Parathyroid adenoma (tissue), 2 donors: ENCODE results near the gene PDE6C.

ENCODE experiments used
- H2AFZ ChIP-seq: fragments of 300-600 bp; sonication (generic); one replicate; pipeline ENCODE4 v1.7.0; 2017; ENCODE audit warnings: antibody characterized with exemption, mild to moderate bottlenecking
- H3K27ac ChIP-seq: fragments of 300-600 bp; sonication (generic); one replicate; pipeline ENCODE4 v1.7.0; 2017
- H3K27me3 ChIP-seq: fragments of 300-600 bp; sonication (generic); one replicate; pipeline ENCODE4 v1.7.0; 2017; ENCODE audit warnings: low read length; ENCODE audit not compliant: control insufficient read depth, insufficient read depth
- H3K36me3 ChIP-seq: fragments of 300-600 bp; sonication (generic); one replicate; pipeline ENCODE4 v1.7.0; 2017; ENCODE audit warnings: low read length; ENCODE audit not compliant: control insufficient read depth, insufficient read depth
- H3K4me1 ChIP-seq: fragments of 300-600 bp; sonication (generic); one replicate; pipeline ENCODE4 v1.7.0; 2017; ENCODE audit warnings: control low read depth
- H3K4me2 ChIP-seq: fragments of 300-600 bp; sonication (generic); one replicate; pipeline ENCODE4 v1.7.0; 2017; ENCODE audit warnings: low read length
- H3K4me3 ChIP-seq: fragments of 300-600 bp; sonication (generic); one replicate; pipeline ENCODE4 v1.7.0; 2017; ENCODE audit warnings: low read depth, low read length
- H3K79me2 ChIP-seq: fragments of 300-600 bp; sonication (generic); one replicate; pipeline ENCODE4 v1.7.0; 2017; ENCODE audit warnings: control low read depth
- H3K9ac ChIP-seq: fragments of 300-600 bp; sonication (generic); one replicate; pipeline ENCODE4 v1.7.0; 2017; ENCODE audit warnings: mild to moderate bottlenecking
- H3K9me3 ChIP-seq: fragments of 300-600 bp; sonication (generic); one replicate; pipeline ENCODE4 v1.7.0; 2017; ENCODE audit warnings: low read length; ENCODE audit not compliant: control insufficient read depth
- TF ChIP-seq, protein P1 (sequence below): fragments of 300-600 bp; sonication (generic); IDR thresholded peaks from one replicate; pipeline ENCODE4 v1.7.0; 2017; ENCODE audit warnings: antibody characterized with exemption, mild to moderate bottlenecking
- donor health status: primary hyperparathyroidism.

The PDE6C gene

DNA sequence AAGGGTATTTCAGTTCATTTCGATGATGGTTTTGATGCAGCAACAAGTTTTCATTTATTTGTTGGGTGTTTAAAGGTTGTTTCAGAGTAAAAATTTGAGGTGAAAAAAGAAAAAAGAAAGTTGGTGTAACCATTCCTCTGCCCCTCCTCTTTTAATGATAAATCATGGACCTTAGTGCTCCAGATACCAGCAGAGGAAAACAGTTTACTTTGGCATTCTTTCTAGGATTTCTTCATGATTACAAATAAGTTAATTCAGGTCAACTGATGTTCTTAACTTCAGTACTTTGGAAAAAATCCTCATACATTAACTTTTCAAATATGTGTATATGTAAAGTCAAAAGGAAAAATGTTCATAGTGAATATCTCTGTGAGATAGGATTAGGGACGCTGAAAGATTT is 9.3 kb upstream of the PDE6C start:
- Histone ChIP-seq H3K79me2 (no peaks in the 10 kb centered on the region), H3K36me3 (no peaks in the 10 kb centered on the region), H2AFZ (no peak overlapping the region), H3K27me3 (no peaks in the 10 kb centered on the region), H3K9me3 (no peaks in the 10 kb centered on the region), H3K4me3 (no peak overlapping the region), H3K4me2 (no peak overlapping the region), H3K27ac (no peak overlapping the region), H3K4me1 (no peaks in the 10 kb centered on the region), H3K9ac (no peak overlapping the region)
- TF ChIP-seq, protein P1, sequence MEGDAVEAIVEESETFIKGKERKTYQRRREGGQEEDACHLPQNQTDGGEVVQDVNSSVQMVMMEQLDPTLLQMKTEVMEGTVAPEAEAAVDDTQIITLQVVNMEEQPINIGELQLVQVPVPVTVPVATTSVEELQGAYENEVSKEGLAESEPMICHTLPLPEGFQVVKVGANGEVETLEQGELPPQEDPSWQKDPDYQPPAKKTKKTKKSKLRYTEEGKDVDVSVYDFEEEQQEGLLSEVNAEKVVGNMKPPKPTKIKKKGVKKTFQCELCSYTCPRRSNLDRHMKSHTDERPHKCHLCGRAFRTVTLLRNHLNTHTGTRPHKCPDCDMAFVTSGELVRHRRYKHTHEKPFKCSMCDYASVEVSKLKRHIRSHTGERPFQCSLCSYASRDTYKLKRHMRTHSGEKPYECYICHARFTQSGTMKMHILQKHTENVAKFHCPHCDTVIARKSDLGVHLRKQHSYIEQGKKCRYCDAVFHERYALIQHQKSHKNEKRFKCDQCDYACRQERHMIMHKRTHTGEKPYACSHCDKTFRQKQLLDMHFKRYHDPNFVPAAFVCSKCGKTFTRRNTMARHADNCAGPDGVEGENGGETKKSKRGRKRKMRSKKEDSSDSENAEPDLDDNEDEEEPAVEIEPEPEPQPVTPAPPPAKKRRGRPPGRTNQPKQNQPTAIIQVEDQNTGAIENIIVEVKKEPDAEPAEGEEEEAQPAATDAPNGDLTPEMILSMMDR: no peak

DNA sequence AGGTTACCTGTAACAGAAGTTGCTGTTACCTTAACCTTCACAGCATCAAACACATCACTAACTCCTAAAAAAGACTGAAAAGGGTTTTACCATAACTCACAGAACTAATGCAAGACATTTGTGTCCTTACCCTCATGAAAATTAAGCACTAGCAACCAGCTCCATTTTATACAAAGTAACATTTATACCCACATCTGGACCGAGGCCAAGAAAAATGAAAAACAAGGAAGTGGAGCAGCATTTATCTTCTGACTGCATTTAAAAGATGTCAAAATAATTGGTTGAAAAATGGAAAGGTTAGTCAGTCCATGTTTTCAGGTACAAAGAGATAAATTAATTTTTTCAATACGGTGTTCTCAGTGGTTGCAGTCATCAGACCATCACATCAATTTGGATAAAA is 8.2 kb upstream of the PDE6C start:
- H3K4me2 ChIP-seq: no peak overlapping the region
- no peaks in the 10 kb centered on the region for H3K79me2 ChIP-seq
- H3K9me3 ChIP-seq: no peaks in the 10 kb centered on the region
- no peak overlapping the region for H3K27ac ChIP-seq
- H3K9ac ChIP-seq: no peak overlapping the region
- H3K4me3 ChIP-seq: no peak overlapping the region
- H2AFZ ChIP-seq: no peak overlapping the region
- no peaks in the 10 kb centered on the region for H3K27me3 ChIP-seq
- TF ChIP-seq, protein P1: no peak
- no peaks in the 10 kb centered on the region for H3K4me1 ChIP-seq
- no peaks in the 10 kb centered on the region for H3K36me3 ChIP-seq

DNA sequence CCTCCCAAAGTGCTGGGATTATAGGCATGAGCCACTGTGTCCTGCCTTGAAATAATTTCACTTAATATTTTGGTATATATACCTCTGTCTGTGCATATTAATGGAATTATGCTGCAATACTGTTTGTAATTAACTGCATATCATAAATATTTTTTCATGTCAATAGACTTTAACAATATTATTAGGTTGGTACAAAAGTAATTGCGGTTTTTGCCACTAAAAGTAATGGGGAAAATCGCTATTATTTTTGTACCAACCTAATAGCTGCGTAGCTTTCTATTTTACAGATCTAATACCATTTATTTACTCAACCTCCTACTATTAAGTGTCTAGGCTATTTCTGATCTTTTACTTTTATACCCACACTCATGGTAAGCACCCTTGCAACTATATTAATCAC is 3.9 kb upstream of the PDE6C start:
- no peak overlapping the region for H3K9ac ChIP-seq
- no peaks in the 10 kb centered on the region for H3K4me1 ChIP-seq
- no peaks in the 10 kb centered on the region for H3K79me2 ChIP-seq
- H2AFZ ChIP-seq: no peak overlapping the region
- H3K4me2 ChIP-seq: no peak overlapping the region
- no peak overlapping the region for H3K4me3 ChIP-seq
- TF ChIP-seq, protein P1: no peak
- H3K27me3 ChIP-seq: no peaks in the 10 kb centered on the region
- no peaks in the 10 kb centered on the region for H3K9me3 ChIP-seq
- no peak overlapping the region for H3K27ac ChIP-seq
- H3K36me3 ChIP-seq: no peaks in the 10 kb centered on the region

DNA sequence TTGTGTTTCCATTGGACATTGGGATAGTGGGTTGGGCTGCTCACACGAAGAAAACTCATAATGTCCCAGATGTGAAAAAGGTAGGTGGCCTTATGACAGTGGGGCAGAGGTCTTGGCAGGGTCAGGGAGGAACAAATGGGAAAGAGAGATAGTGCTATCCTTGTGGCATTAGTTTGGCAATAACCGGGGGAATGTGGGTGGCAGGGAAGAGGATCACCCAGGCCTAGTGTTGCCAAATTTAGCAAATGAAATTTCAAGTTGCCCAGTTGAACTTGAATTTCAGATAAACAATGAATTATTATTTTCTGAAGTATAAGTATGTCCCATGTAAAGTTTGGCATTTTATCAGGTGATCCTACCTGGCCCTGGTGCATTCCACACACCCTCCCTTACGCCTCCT is 789 bp downstream of the PDE6C start:
- no peak overlapping the region for H2AFZ ChIP-seq
- TF ChIP-seq, protein P1: no peak
- no peaks in the 10 kb centered on the region for H3K36me3 ChIP-seq
- no peak overlapping the region for H3K9ac ChIP-seq
- H3K79me2 ChIP-seq: no peaks in the 10 kb centered on the region
- no peak overlapping the region for H3K27ac ChIP-seq
- no peaks in the 10 kb centered on the region for H3K4me1 ChIP-seq
- H3K27me3 ChIP-seq: no peaks in the 10 kb centered on the region
- H3K9me3 ChIP-seq: no peaks in the 10 kb centered on the region
- no peak overlapping the region for H3K4me2 ChIP-seq
- H3K4me3 ChIP-seq: no peak overlapping the region

DNA sequence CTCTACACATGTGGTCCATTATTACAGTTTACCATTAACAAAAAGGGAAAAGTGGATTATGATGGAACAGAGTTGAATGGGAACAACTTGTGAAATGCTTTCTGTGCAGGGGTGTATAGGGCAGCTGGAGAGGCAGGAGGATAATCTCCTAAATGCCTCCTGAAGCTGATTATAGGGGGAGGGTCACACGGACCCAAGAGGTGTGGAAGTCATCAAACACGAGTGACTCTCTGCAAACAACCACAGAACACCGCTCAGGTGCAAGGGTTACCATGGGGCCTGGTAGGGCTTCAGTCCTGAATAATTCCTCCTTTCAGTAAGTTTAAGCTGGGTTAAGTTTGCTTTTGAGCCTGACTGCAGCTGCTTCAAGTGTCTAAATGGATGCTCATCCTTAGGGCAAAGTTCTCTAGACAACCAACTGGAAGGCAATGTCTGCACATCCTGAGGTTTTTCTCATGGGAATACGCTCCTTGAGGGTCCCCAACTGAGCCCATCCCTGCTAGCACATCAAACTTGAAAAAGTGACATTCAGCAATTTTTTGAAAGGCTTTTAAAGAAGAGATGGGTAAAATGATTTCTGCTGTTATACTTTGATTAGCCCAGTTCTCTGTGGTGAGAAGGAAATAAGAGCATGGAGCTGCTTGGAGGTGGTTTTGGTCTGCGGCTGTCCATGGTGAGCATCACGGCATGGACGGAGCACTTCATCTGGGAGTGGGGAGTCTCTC is 1.9 kb downstream of the PDE6C start:
- Histone ChIP-seq H3K9me3 (no peaks in the 10 kb centered on the region), H3K9ac (no peak overlapping the region), H3K79me2 (no peaks in the 10 kb centered on the region), H3K27ac (no peak overlapping the region), H3K36me3 (no peaks in the 10 kb centered on the region), H3K4me1 (no peaks in the 10 kb centered on the region), H3K4me2 (no peak overlapping the region), H3K4me3 (no peak overlapping the region), H2AFZ (no peak overlapping the region), H3K27me3 (no peaks in the 10 kb centered on the region)
- TF ChIP-seq, protein P1: no peak
